HG02610 (cell line): Measurements from ENCODE around the gene ZNF599.

ENCODE experiments used
- ATAC-seq: cut with Tn5 transposase; IDR thresholded peaks from one replicate; pipeline ENCODE4 v1.9.1; 2021; ENCODE audit warnings: mild to moderate bottlenecking, moderate library complexity; ENCODE audit not compliant: unreplicated experiment

The ZNF599 gene

GRCh38 chr19:34744896-34745690 is 27.9 kb downstream of the ZNF599 start:
- ATAC-seq = no peak

- peak; percentile 26 for ATAC-seq
These were observed 38.4 kb downstream of the ZNF599 start for GRCh38 chr19:34734537-34735103.

- ATAC-seq = peak; percentile 71
These were observed 39.1 kb downstream of the ZNF599 start, which contains the start of gene ZNF181 for GRCh38 chr19:34733746-34734536. Gene ZNF181, plus strand, starts transcription at chr19:34734243. Its CDS starts 795 bp downstream, at chr19:34735038.

GRCh38 chr19:34733266-34733745 is 39.7 kb downstream of the ZNF599 start:
- ATAC-seq = peak; percentile 11

GRCh38 chr19:34732612-34733211 is 40.3 kb downstream of the ZNF599 start:
- no peak for ATAC-seq

- ATAC-seq = no peak
These were observed 41.1 kb downstream of the ZNF599 start for GRCh38 chr19:34731964-34732363.

- ATAC-seq = no peak
These were observed 41.8 kb downstream of the ZNF599 start for GRCh38 chr19:34731019-34731829.

- ATAC-seq = no peak
These were observed 47.6 kb downstream of the ZNF599 start for GRCh38 chr19:34725400-34725799.

GRCh38 chr19:34722353-34722752 is 50.7 kb downstream of the ZNF599 start:
- no peak for ATAC-seq

GRCh38 chr19:34715357-34715756 is 57.7 kb downstream of the ZNF599 start:
- no peak for ATAC-seq

- no peak for ATAC-seq
These were observed 59.8 kb downstream of the ZNF599 start for GRCh38 chr19:34713262-34713637.

- ATAC-seq = no peak
These were observed 60.4 kb downstream of the ZNF599 start for GRCh38 chr19:34712395-34713261.

- no peak for ATAC-seq
These were observed 61.1 kb downstream of the ZNF599 start for GRCh38 chr19:34711890-34712289.
